Right lung (tissue), 5 donors: ENCODE measurements around the gene CNTNAP5. TPM values are rescaled to one million over a fixed set of nuclear protein-coding genes. Genes with fewer than 3 reads are reported as not detected.

Experiments
- DNase-seq, 2 donors: peaks; one replicate each; pipeline ENCODE4 v3.0.0-alpha.2; 2013
- polyA plus RNA-seq, 5 donors: library from polyadenylated mRNA; unstranded; fragments of 120-200 nt; gene quantifications; one replicate each; pipeline versions ENCODE4 v1.2.1 to v1.2.3, GENCODE V29; 2013; ENCODE audit warnings: inconsistent platforms in 1 of 5, low replicate concordance in 1 of 5; ENCODE audit not compliant: insufficient read length in 5 of 5, insufficient read depth in 1 of 5

The CNTNAP5 gene
- polyA plus RNA-seq, 5 donors, result 0.01 to 0.12 TPM; not detected in 3

DNA sequence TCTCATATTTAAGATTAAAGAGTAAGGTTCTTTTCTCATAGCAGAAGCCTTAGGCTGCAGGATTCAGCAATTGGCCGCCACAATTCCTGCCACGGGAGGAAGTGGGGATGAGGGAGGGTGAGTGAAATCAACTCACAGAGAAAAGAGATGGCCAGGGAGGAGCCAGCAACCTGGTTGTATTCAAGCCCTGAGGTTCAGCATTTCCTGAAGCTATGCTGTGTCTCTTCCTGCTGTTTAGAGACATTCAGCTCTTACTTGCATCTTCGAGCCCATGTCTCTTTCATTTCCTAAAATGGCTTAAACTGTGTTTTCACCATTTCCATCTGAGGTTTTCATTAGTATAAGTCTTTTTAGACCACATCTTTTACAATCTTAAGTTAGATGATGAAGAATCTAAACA lies 522.6 kb downstream of the CNTNAP5 start:
- DNase-seq, result no peak

DNA sequence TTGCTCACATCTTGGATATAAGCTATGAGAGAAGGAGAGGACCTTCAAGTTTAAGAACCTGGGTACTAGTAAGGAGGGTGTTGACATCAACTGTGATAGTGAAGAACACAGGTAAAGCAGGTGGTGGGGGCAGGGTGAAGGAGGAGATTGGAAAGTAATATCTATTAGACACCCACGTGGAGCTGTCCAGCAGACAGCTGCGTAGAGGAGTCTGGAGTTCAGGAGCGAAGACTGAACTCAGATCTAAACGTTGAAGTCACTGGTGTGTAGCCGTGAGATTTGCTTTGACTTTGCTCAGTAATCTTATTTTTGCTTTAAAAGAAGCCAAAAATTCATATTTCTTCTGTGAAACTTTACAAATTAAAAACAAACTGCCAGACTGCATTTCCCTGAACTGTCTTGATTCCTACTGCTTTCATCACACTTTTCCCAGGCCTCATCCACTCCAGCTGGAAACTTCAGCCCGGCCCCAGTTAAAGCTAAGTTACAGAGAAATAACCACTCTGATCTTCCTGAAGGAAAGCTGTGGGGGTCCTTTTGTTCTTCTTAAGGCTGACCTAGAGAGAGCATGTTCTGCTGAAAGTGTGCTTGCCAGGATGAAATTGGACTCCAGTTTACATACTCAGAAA lies 533.3 kb downstream of the CNTNAP5 start:
- DNase-seq, result no peak

DNA sequence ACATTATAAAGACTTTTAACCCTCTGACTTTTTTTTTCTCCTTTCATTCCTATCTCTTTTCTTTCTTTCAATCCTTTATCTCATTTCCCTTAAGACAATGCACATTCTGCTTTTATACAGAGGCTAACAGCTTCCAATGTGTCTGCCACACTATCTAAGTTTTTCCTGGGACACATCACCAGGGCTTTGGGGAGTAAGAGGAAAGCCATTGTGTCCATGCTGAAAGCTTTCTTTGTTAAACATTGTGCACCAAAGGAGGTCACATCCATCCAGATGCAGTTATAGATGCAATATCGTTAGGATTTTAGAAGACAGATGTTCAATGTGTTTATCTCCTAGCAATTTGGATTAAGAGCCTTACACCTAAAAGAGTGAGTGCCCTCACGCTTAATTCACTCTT lies 534.1 kb downstream of the CNTNAP5 start:
- no peak for DNase-seq

DNA sequence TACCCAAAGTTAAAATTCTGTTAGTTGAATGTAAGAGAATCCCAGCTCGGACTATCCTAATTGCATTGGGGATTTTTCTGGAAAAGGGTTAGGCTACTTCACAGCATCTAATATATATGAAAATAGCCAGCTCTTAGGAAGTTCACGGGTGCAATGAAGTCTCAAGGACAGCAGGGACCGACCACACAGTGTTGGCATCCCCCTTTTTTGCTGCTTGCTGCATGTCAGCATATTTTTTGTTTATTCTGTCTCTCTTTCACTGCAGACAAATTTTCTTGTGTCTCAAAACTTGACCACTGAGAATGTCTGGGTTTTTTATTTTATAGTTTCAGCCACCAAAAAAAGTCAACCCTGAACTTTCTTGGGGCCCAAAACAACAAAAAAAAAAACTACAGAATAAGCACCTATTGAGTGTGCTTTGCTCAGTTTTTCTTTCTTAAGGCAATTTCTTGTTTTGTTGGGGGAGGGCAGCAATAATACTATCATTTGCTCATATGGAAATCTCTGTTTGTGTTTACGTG lies 535.6 kb downstream of the CNTNAP5 start:
- DNase-seq, result no peak

DNA sequence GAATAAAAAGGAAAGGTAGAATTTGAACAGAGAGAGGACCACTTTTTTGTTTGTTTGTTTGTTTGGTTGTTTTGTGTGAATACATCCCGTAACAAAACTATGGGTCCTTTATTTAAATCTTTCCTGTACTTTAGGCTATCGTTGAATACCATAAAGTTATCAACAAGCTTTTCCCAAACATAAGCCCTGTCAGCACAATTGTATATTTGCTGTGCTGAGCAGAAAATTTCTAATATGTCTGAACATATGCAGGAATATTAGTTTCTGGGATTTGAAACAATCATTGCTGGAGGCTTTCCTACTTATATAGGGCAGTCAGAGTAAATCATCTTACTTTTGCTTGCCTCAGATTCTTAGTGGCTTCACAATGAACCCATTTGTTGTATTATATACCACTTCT lies 536.4 kb downstream of the CNTNAP5 start:
- DNase-seq, result no peak

GRCh38 chr2:124563426-124563825 lies 538.3 kb downstream of the CNTNAP5 start:
- no peak for DNase-seq

DNA sequence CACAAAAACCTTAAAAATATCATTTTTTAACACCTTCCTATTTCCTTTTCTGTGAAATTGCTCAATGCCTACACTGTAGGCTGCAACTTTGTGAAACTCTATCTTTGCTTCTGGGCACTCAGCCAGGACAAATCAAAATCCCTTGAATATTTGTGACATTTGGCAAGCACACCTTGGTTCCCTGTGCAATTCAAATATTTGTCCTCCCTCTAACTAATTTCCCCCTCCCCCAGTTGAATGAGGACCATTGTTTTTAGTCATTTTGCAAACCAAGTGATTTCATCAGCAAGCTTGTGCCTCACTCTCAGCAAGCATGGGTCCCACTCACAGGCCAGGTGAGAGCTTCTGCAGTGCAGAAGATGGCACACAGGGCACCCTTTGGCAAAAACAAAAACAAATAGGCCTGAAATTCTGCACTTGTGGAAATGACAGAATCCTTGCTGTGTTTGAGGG lies 541.5 kb downstream of the CNTNAP5 start:
- peak; percentile 16 to 29 for DNase-seq

DNA sequence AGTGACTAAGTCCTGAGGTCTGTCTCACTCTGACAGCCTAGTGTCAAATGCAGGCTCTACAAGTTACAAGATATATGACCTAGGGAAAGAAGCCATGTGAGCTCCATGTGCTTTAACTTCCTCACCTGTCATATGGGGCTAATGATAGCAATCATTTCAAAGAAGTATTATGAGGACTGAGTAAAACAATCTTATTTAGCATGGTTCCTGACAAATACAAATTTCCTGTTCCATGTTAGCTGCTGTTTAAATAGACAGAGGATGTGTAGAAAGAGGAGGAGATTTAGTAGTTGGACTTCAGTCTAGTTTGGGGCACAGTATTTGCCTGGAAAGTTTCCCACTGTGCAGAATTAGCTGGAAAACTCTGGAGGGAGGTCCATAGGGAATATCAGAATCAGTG lies 545.8 kb downstream of the CNTNAP5 start:
- no peak for DNase-seq

GRCh38 chr2:124571836-124572235 lies 546.7 kb downstream of the CNTNAP5 start:
- no peak for DNase-seq

DNA sequence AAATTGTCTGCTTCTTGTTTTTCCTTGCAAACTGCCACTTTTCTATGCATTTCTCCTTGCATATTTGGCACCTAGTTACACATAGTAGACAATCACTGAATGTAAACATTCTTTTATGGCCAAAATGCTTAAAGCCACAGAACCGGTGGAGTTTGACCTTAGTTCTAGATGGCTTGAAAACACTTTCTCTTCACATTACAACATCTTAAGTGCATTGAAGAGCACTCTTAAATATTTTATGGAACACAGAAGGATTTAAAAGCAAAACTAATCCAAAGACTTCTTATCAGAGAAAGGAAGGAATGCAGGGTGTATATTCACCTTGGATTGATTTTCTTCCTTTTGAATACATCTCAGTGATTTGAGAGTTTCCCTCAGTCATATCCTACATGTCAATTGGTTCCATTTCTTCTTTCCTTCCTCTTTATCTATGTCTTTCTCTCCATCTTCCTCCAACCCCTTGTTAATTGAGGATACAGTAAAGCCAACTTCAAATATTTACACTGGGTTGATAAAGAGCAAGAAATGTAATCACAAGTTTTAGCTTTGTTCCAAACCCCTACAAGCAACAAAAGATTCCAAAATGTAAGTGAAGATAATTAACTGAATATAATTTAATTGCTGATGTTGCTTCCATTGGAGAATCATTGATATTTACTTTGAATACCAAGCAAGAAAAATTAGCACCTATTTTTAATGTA lies 548.0 kb downstream of the CNTNAP5 start:
- peak; percentile 13 to 18 for DNase-seq

DNA sequence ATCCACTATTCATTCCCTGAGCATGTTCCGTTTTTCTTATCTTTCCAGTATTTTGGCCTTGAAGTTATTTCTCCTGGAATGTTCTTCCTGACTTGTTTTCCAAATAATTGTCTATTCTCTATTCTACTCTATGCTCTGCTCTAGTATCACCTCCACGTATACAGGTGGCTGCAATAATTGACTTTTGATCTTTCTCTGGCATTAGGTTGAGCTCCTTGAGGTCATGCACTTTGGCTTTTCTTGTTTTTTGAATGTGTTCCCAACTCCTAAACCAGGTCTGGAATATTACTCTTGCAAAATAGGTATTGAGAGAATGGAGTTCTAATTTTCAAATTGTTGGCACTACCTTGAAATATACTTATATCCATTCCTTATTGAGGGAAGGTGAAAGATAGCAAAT lies 550.4 kb downstream of the CNTNAP5 start:
- DNase-seq, result no peak

DNA sequence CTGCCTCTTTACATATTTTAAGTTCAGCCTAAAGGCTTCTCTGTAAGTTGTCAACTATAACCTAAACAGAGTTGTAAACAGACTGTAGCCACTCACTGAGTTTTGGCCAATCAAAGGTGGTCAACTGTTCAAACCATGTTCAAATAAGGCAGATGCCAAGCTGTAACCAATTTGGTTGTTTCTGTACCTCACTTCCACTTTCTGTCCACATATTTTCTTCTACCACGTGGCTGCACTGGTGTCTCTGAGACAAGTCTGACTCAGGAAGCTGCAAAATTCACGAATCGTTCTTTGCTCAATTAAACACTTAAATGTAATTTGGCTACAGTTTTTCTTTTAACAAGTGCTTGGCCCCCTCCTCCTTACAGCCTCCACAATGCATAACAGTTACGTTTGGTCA lies 555.2 kb downstream of the CNTNAP5 start:
- no peak for DNase-seq

- DNase-seq, result no peak
Measured at GRCh38 chr2:124582387-124582786, 557.3 kb downstream of the CNTNAP5 start.

GRCh38 chr2:124584615-124585014 lies 559.5 kb downstream of the CNTNAP5 start:
- no peak for DNase-seq

GRCh38 chr2:124585277-124585676 lies 560.2 kb downstream of the CNTNAP5 start:
- no peak for DNase-seq

DNA sequence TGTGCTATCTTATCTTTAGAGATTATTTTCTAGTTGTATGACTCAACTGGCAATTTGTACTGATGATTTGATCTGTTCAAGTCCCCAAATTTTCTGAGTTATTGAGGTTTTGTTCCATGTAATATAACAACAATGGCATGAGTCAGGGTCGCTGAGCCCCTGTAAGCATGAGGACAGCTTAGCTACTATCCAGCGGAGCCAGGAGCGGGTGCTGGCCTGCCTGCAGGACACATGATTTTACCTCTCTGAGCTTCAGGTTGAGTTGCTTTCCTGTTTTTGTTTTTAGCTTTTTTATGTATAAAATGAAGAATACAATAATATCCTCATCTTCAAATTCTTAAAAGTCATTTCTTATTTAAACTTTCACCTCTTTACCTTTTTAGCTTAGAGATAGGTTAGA lies 561.1 kb downstream of the CNTNAP5 start:
- no peak for DNase-seq

GRCh38 chr2:124586835-124587234 lies 561.7 kb downstream of the CNTNAP5 start:
- DNase-seq, result no peak

DNA sequence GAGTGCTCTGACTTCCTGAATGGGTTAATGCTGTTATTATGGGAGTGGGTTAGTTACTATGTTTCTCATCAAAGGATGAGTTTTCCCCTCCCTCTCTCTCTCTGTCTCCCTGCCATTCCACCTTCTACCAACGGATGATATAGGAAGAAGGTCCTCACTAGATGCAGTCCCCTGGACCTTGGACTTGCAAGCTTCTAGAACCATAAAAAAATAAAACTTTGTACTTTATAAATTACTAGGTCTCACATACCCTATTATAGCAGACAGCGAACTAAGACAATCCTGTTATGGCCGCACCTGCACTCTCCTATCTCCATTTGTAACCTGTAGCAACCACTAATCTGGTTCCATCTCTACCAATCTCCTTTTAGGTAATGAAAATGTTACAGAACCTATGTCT lies 564.9 kb downstream of the CNTNAP5 start:
- no peak for DNase-seq

- DNase-seq, result no peak
Measured at GRCh38 chr2:124602759-124603158, 577.7 kb downstream of the CNTNAP5 start.

DNA sequence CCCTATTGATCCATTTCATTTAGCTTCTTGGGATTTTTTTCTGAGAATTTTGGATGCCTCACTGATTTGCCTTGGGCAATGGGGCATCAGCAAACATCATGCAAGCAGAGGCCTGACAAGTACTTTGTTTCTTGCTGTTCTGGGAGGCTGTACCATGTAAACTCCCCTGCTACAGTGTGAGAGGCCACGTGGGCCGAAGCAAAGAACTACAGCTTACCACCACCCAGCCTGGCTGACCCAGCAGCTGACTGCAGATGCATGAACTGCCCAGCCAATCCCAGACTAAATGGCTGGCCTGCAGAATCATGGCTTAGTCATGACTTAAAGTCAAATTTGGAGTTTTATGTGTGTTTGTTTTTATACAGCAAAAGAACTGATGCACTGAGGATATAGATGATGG lies 579.9 kb downstream of the CNTNAP5 start:
- DNase-seq, result no peak

DNA sequence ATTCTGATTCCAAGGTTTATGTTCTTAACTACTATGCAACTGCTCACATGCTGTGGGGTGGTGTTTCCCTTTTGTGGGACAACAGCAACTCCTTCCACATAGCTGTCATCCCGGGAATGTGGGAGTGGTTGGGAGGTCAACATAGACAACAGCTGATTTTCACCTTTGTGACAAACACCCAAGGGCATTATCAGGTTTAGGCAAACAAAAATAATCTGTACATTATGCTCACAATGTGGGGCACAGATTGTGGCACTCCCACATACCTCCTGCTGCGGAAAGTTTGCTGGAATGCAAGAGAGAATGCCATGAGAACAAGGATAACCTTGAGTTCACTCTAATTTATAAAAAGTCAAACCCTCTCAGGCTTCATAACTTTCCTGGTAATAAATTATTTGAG lies 582.6 kb downstream of the CNTNAP5 start:
- no peak for DNase-seq

DNA sequence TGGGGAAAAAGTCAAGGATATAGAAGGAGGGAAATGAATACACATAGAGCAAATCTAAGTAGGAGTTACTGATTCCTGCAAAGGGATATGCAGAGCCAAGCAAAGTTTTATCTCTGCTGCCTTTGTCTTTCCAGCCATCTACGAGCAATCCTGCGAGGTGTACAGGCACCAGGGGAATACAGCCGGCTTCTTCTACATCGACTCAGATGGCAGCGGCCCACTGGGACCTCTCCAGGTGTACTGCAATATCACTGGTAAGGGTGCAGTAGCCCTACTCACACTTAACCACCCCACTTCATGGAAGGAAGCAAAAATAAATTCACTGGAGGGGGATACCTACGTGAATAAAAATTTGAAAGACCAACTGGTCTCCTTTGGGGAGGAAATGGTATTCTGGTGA lies 584.6 kb downstream of the CNTNAP5 start:
- DNase-seq, result no peak

DNA sequence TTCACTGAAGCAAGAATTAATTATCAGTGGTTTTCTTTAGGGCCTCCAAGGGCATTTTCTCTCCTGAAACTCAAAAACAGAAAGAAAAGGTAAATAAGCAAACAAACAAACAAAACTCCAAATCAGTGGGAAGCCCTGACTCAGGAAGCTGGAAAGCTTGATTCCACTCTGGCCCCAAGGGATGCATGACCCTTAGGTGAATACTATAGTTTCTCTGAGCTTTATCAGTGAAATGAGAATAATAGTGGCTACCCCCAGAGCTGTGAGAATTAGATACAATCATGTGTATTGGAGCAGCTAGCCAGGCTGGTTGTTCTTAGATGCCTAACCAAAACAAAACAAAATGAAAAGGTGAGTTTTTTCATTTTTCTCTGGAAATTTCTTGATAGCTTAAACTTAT lies 585.1 kb downstream of the CNTNAP5 start:
- DNase-seq, result no peak

- peak in 1 of 2 donors; percentile 20 for DNase-seq
Measured at GRCh38 chr2:124610866-124611265, 585.8 kb downstream of the CNTNAP5 start.
